ENCODE measurements around the gene VPS9D1. TPM values are rescaled to one million over a fixed set of nuclear protein-coding genes. Genes with fewer than 3 reads are reported as not detected.

The VPS9D1 gene
- polyA plus RNA-seq, 1 experiment, result 15.6 TPM

DNA sequence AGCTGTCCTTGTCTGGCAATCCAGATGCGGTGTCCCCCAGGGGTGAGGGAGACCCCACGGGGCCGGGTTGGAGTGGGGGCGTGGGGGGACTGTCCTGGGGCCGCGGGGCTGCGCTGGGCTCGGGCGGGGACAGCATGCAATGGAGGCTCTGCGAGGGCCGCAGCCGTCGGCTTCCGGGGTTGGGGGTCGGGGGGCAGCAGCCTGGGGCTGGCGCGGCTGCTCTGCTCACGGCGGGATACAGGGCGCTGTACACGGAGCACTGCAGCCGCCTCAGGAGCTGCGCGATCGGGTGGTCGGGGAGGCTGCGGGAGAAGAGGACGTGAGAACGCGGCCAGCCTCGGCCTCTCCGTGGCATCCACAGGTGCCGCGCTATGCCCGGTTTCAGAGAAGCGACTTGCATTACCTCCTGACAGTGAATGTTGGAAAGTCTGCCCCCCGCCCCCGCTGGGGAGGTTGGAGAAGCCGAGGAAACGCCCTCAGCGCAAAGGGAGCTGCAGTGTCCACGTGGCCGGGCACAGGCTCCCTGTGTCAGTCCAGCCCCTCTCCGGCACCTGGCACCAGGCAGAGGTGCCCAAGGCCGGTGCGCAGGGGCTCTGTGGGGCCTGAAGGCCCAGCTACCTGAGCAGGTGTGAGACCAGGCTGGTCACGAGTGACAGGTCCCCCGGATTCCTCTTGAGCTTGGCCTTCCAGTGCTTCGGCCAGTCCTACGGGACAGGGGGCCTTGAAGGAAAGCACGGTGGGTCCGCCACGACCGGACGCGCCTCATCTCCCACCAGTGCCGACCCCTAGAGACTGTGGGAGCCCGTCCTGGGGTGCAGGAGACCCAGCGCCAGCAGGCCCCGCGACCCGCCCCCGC lies 9.8 kb downstream of the VPS9D1 start:
- POLR2A ChIA-PET, result no interaction called here
- no peak for DNase-seq (ENCODE audit: low read depth)
- TF ChIP-seq CTCF (IDR thresholded peaks at IDR 0.05; ENCODE audit: insufficient read depth, low read depth, low read length), result no peak
- CTCF ChIA-PET, result interaction anchor here (0.5 to 1.3 kb wide), 2 partner anchors 130 to 150 kb away, joined by 3 read pairs; no protein-coding TSS in a partner anchor
- peaks cover 4% of the 10 kb centered on the region for H3K36me3 ChIP-seq (ENCODE audit: control insufficient read depth, insufficient read depth, low read length)
- no peaks in the 10 kb centered on the region for H3K27me3 ChIP-seq (ENCODE audit: control insufficient read depth, insufficient read depth, low read length)
- no peak overlapping the region for H3K4me3 ChIP-seq (ENCODE audit: low read depth, low read length)

- Histone ChIP-seq H3K4me3 (ENCODE audit: low read depth, low read length) (no peak overlapping the region), H3K36me3 (ENCODE audit: control insufficient read depth, insufficient read depth, low read length) (peaks cover 3% of the 10 kb centered on the region; the same call in 1 of the 2 replicates), H3K27me3 (ENCODE audit: control insufficient read depth, insufficient read depth, low read length) (no peaks in the 10 kb centered on the region)
- no peak for DNase-seq (ENCODE audit: low read depth)
- CTCF ChIA-PET, result interaction anchor here (1.3 kb wide), 1 partner anchor 151 kb away, joined by 3 read pairs; no protein-coding TSS in a partner anchor
- no peak for TF ChIP-seq CTCF (IDR thresholded peaks at IDR 0.05; ENCODE audit: insufficient read depth, low read depth, low read length)
- POLR2A ChIA-PET, result no interaction called here
Observed at GRCh38 chr16:89709716-89710432, 10.8 kb downstream of the VPS9D1 start.

- Histone ChIP-seq H3K4me3 (ENCODE audit: low read depth, low read length) (no peak overlapping the region), H3K36me3 (ENCODE audit: control insufficient read depth, insufficient read depth, low read length) (peaks cover 3% of the 10 kb centered on the region; the same call in 1 of the 2 replicates), H3K27me3 (ENCODE audit: control insufficient read depth, insufficient read depth, low read length) (no peaks in the 10 kb centered on the region)
- CTCF ChIA-PET, result interaction anchor here (1.0 to 1.2 kb wide), 2 partner anchors 151 to 152 kb away, joined by 3 read pairs; no protein-coding TSS in a partner anchor
- POLR2A ChIA-PET, result no interaction called here
- no peak for DNase-seq (ENCODE audit: low read depth)
- TF ChIP-seq CTCF (IDR thresholded peaks at IDR 0.05; ENCODE audit: insufficient read depth, low read depth, low read length), result no peak
Observed at GRCh38 chr16:89709166-89709565, 11.5 kb downstream of the VPS9D1 start.

- no peak for DNase-seq (ENCODE audit: low read depth)
- H3K36me3 ChIP-seq (ENCODE audit: control insufficient read depth, insufficient read depth, low read length), result peaks cover 3% of the 10 kb centered on the region; the same call in 1 of the 2 replicates
- no peak for TF ChIP-seq CTCF (IDR thresholded peaks at IDR 0.05; ENCODE audit: insufficient read depth, low read depth, low read length)
- ChIA-PET CTCF (interaction anchor here (1.0 to 1.2 kb wide), 2 partner anchors 152 to 153 kb away, joined by 3 read pairs; no protein-coding TSS in a partner anchor), POLR2A (no interaction called here)
- H3K4me3 ChIP-seq (ENCODE audit: low read depth, low read length), result no peak overlapping the region
- no peaks in the 10 kb centered on the region for H3K27me3 ChIP-seq (ENCODE audit: control insufficient read depth, insufficient read depth, low read length)
Observed at GRCh38 chr16:89708481-89708931, 12.2 kb downstream of the VPS9D1 start.

- Histone ChIP-seq H3K36me3 (ENCODE audit: control insufficient read depth, insufficient read depth, low read length) (peaks cover 3% of the 10 kb centered on the region; the same call in 1 of the 2 replicates), H3K4me3 (ENCODE audit: low read depth, low read length) (no peak overlapping the region), H3K27me3 (ENCODE audit: control insufficient read depth, insufficient read depth, low read length) (no peaks in the 10 kb centered on the region)
- POLR2A ChIA-PET, result no interaction called here
- DNase-seq (ENCODE audit: low read depth), result no peak
- CTCF ChIA-PET, result interaction anchor here (1.0 kb wide), 1 partner anchor 8 kb away, joined by 3 read pairs; no protein-coding TSS in a partner anchor
- TF ChIP-seq CTCF (IDR thresholded peaks at IDR 0.05; ENCODE audit: insufficient read depth, low read depth, low read length), result no peak
Observed at GRCh38 chr16:89707695-89708094, 13.0 kb downstream of the VPS9D1 start.

Measured in BJ (cell line).